ENCODE results near the gene TEX35.

Gene TEX35

DNA sequence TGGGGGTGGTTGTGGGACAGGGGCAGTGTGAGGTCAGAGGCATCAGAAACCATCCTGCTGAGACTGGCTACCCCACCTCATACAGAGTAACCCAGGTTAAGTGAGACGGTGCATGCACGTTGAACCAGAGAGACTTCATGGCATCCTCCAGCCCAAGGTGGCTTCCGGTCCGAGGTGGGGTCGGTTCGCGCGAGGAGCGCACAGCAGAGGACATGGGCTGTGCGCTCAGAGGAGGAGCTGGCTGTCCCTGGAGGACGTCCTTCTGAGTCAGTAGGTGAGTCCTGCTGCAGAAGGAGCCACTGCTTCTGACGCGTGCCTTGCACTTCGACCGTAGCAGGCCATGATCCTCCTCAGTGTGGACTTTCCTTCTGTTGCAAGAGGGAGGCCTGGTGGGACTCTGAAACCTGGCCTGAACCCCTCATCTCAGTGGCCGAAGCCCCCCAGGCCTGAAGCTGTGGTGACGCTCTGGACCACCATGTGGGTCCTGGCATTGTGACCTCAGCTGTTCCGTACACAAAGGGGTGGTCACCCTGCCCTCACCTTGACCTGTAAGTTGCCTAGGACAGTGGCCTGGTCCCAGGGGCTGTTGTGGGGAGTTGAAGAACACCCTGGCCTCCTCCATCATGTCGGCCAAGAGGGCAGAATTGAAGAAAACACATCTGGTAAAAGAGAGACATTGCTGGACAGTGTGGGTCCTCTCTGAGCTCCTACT, at the start of gene TEX35:
TSS of gene TEX35 (plus strand) at position 544 of the 712 bp plus-strand sequence. CDS start at position 624, 80 bp downstream.
- no peak for DNase-seq

DNA sequence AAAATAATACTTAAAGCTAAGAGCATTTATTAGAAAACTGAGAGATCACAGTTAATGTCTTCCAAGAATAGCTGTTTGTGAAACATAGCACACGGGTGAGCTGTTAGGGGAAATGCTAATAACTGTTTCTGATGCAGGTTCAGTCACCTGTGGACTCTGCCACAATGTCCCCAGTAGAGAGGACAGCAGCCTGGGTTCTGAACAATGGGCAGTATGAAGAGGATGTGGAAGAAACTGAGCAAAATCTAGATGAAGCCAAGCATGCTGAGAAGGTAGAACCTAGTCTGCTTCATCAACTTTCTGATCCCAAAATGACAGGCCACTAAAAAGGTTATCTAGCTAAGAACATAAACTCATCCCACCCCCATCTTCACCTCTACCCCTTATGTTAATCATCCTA, 48.8 kb upstream of the TEX35 start:
- no peak for DNase-seq

DNA sequence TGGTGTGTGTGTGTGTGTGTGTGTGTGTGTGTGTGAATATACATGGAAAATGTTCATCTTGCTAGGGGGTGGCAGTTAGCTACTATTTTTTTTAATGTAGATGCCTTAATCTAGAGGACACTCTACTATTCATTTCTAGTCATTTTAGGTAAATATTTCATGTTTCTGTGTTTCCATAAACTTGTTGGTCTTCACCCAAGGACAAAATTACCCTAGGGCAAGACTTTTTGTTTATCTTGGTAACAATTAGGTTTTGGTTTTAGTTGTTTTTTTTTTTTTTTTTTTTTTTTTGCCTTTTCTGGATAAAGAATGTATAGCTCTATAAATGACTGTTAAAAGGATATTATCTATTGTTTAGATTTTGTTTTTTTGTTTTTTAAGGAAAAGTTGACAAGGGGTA, 48.3 kb upstream of the TEX35 start:
- no peak for DNase-seq

DNA sequence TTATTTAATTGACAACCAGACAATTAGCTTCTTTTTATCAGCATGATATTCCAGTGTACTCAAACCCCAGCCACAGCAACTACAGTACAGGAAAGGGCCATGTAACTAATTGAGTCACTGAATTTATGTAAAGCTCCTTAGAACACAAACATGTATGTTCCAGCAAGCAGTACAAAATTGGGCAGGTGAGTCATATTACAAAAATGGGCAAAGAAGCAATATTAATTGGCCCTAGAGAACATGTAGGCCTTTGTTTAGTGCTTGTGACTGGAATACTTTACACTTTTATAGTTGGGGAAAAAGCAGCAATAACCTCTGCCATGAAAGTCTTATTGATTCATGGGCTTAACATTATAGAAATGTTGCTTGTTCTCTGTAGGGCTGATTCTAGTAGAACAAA, 47.9 kb upstream of the TEX35 start:
- no peak for DNase-seq

DNA sequence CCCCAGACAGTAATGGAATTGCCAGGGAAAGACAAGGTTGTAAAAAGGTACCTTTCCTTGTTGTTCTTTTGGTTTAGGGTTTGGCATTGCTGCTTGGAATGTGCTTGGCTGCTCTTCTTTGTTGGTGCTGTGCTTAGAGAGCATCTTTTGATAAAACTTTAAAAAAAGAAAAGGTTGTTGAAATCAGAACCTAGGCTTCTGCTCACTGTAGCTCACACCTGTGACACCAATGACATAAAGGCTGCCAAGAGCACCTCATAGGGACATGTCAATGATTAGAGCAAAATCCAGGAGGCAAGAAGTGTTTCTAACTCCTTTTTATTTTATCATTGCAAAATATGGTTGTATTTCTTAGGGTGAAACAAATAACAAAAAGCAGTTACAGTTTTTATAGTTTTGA, 45.1 kb upstream of the TEX35 start:
- no peak for DNase-seq

DNA sequence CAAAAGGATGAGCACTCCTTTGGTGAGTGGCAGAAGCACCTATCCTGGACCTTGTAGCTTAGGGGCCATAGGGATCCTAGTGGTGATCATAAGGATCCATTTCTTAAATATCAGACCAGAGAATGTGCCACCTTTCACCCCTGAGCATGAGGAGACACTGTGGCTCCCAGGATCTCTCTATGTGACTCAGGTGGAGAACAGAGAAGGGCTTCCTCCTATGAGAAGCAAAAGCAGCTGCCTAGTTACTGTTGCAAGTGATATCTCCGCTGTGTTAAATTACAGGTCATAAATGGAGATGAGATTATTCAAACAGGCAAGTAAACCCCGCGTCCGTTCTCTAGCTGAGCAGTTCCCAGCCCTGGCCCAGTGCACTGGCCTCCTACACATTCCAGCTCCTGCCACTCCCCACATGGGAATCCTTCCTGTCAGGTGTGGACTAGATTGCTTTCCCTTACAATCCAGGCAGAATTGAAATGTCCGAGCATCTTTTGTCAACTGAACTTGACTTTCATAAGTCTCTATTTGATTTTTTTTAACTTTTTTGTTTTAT, 42.4 kb upstream of the TEX35 start:
- no peak for DNase-seq

DNA sequence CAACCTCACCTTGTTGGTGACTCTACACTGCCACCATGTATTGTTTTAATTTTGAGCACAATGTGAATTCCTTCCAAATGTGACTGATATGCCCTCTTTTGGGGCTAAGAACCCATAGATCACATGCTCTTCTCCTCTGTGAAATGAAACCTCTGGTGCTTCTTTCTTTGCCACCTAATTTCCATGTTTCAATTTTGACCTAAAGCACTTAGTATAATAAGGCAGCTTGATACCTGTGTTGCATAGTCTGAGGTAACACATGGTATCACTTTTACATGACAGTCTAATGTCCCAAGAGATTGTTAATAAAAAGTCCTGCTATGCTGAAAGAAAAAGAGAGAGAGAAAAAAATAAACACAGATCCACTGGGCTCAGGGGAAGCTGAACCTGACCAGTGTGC, 40.4 kb upstream of the TEX35 start:
- no peak for DNase-seq

DNA sequence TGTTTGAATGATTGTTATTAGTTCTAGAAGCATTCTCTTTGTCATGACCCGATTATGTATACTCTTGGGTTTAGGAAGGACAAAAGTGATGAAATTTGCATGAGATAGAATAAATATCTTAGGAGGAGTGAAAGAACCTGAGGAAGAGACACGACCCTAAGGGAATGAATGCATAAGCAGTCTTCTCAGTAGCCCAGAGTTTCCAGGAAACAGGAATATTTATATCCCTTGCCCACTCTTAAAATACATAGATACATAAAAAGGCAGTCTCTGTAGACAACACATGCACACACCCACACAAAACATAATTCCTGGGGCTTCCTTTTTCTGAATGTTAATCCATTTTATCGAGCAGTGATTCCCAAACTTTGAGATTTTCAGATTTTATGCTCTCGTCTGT, 35.5 kb upstream of the TEX35 start:
- DNase-seq: no peak

DNA sequence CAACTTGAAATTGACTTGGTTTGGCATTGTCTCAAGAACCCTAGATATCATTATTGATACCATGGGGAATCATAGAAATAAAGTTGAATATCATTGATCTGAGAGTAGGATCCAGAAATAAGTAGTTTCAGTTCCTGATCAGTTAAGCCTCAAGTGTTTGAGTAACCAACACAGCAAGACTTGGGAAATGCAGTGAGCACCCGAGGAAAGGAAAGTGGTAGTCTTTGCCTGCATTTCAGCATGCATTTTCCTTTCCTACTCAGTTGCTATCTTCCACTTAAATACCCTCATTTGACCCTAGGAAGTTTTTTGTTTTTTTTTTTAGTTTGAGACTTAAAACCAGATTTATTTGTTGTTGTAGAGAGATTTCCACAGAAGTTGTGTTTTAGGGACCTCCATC, 35.1 kb upstream of the TEX35 start:
- DNase-seq: no peak

DNA sequence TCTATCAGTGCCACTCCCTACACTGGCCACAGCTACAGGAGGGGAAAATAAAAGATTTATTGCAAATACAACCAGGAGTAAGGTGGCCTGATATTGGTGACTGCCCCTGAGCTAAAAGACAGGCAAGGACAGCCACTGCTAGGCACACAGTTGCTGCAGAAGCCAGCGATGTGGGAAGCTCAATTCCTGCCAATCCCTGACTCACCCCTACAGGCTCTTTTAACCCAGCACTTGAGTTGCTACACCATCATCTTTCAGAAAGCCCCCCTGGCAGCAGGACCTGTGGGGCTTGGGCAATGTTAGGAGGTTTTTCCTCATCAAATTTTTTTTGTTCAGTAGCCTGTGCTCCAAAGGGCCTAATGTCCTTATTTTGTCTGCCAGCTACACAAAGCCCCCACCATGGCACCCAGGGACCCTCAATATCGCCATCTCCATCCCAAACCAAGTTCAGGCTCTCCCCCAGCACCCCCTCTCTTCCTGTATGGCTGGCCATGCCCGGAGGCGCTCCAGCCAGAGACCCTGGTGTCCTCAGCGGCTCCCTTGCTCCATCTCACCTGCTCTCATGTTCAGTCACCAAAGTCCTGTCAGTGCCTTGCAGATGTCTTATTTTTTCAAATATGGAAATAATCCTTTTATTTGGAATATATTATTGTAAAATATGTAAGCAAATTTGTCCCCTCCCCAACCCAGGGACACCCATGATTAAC, 29.5 kb upstream of the TEX35 start:
- DNase-seq: no peak

DNA sequence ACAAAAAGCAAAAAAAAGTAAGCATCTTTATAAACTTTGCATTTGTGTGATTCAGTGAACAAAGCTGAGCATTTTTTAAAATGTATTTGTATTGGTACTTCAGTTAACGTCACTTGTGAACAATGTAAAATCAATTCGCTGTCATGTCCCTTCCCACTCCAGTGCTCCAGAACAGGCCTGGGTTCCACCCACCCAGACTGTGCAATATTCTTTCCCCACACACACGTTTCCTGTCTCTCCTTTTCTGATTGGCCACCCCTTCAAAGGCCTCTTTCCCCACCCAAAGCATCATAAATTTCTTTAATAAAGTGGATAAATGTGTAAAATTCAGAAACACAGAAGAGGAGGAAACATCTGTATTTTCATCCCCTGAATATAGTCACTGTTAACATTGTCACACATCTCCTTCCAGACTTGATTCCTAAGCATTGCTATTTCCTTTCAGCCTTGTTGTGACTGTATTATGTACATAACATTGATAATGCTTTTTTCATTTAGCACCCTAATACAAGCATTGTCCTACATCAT, 28.1 kb upstream of the TEX35 start:
- no peak for DNase-seq

DNA sequence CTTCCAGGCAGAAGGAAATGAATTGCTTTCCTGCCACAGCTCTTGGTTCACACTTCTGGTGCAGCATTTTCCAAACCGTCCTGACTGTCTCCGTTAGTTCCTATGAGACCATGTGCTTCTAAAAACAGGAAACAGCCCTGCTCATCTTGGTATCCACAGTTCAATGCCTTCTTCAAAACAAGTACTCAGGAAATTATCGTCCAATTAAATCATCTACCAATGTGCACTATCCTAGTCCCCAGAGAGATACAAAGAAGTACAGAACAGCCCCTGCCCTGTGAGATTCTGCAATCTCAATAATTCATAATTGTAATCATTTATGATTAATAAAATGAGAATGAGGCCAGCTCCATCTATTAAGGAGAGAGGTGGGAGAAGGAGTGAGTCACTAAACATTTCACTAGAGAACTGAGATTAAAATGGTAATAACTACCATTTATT, 27.3 kb upstream of the TEX35 start:
- no peak for DNase-seq

DNA sequence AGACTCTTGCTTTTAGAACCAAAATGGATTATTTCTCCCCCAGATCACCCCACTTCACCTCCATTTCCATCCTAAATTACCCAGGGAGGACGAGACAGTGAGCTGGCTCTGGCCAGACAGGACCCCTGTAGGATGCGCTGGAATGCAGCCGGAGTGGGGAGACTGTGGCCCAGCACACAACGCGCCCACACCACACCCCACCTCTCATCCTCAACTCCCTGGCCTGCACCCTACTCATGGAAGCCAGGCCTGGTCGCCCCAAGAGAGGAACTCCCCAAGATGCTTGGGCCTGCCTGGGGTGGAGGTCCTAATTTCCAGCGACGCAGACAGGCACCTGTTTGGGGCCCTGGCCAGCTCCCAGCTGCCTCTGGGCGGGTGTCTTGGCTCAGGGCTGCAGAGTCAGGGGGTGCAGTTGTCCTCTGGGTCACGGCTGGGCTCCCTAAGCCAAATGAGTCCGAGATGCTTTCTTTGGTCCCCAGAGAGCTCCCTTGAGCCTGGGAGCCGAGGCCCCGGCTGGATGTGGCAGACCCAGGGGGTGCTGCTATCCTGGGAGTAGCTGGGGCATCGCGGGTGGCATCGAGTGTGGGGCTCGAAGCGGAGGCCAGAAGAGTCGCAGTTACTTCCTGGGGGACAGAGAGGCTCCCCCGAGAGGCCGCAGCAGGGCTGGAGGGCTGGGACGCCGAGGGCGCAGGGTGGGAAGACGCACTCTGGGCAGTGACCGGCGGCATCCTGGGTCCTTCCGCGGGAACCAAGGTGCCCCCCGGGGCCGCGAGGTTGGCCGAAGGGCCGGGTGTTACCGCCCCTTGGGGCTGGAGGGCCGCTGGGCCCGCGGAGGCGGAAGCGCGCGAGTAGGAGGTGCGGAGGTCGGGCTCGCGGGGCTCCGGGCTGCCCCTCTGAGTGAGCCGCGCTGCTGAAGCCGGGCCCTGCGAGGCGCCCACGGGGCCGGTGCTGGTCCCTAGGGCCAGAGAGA, 26.5 kb upstream of the TEX35 start:
- DNase-seq: no peak

DNA sequence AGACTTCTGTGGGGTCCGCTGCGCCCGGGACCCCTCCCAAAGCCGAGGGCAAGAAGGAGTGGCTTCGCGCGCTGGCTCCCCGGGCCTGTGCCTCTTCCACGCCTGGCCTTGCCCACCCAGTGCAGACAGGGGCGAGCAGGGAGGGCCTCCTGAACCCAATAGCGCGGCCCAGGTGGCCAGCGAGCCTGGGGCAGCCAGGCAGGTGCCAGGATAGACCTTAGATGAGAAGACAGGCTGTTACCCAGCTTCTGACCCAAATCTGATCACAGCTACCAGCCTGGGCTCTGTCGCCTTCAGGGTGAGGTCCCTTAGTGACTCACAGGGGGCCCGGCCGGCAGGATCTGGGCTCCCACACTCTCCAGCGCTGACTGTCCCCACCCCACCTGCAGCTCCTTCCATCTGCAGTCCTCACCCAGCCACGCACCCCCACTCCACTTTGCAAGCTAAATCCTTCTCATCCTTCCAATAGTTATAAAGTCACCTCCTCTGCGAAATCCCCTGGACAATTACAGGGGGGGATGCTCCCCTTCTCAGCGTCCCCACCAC, 25.8 kb upstream of the TEX35 start:
- DNase-seq: no peak

DNA sequence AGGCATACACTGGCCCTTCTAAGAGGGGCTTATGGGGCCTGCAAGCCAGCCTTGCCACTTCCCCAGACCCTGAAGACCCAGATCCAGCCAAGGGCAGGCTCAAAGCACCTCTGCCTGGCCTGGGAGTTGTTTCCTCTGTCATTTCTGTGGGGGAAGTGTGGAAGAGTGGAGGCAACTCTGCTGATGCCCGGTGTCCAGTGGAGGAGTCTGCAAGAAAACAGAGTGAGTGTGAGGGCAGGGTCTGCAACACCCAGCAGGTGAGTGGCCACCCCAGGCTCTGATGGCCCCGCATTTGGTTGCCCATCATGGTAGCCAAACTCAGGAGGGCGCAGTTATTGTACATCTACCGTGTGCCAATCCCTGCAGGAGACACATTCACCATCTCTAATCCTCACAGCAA, 24.5 kb upstream of the TEX35 start:
- no peak for DNase-seq

DNA sequence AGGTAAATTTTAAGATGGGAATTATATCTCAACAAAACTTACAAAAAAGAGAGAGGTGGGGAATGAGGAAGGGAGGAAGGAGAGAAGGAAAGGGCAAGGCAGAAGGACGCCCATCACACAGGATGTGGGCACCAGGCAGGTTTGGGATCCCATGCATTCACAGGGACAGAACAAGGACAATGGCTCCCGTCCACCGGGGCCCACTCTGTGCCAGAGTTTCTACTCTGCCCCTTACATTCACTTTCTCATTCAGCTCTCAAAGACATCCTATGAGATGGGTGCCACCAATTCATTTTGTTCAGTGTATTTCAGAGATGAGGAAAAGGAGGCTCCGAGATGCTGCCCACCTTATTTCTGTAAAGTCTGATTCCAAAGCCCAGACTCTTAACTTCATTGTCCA, 23.5 kb upstream of the TEX35 start:
- DNase-seq: no peak

DNA sequence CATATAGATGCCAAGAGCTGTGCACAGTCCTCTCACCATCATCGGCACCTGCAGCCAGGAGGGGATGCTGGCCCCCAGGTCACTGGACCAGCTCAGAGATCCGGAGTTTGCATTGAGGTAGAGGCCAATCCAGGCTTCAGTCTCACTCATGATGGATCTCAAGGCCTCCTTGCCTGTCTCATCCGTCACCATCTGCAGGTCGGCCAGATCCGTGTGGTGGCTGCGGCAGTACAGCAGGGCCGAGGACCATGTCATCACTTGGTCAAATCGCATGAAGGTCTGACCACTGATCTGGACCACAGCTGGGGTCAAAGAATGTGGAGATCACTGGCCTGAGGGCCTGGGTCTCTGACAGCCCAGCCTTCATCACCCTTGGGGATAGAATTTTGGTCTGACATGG, 22.8 kb upstream of the TEX35 start:
- no peak for DNase-seq

DNA sequence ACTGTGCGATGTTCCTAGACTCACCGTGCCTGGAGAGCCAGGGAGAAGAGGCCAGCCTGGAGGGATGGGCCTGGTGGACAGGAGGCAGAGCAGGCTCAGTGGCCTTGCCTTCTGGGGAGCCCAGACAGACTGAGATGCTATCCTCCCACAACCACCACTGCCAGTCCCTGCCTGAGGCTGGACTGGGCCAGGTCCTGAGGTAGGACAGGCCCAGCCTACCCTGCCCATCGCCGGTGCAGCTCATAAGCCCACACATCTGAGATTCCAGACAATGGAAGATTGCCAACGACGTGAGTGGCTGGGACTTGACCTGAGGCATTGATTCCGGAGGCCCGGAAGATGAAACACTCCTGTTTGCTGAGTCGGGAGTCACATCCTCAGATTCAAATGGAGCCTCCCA, 21.9 kb upstream of the TEX35 start:
- no peak for DNase-seq

DNA sequence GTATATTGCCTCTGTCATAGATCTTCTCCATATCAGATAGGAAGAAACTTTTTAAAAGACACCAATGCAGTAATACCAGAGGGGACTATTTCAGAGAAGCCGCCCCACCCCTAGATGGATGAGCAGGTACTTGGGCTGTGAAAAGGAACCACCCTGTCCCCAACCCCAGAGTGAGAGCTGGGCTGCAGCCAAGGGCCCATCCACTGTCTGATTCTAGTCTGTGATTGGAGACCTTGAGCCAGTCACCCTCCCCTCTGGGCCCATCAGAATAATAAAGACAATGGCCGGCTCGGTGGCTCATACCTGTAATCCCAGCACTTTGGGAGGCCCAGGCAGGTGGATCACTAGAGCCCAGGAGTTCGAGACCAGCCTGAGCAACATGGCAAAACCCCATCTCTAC, 21.2 kb upstream of the TEX35 start:
- no peak for DNase-seq

DNA sequence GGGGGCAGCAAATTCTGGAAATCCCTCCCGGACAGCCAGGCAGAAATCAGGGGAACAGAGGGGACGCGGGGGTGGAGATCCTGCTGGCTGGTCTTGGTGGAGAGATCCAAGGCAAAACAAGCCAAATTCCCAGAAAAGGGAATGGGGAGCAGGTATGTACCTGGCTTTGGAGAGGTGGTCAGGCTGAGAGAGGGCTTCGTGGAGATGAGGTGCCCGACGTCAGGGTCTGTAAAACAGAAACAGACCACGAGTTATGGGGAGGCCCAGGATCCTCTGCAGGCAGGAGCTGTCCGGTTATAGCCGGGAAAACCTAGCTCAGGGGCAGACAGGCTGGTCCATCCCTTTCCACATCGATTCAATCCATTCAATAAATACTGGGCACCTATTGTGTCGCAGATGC, 20.6 kb upstream of the TEX35 start:
- DNase-seq: no peak

DNA sequence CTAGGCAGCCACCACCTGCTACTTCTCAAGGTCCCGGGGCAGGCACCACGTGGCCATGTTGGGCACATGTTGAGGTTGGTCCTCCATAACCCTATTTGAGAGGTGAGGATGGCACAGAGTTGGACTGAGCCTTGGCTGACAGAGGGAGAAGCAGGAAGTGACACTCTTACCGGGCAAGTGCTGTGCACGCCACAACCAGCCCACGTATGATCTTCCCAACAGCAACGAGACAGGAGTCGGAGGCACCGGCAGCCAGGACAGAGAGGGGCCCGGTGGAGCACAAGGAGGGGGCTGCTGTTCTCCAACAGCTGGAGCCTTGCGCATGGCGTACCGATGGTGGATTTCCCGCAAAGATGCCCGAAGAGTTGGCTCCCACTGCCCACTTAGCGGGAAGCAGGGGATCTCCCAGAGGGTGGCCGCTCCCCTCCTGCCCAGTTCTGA, 19.6 kb upstream of the TEX35 start:
- no peak for DNase-seq

DNA sequence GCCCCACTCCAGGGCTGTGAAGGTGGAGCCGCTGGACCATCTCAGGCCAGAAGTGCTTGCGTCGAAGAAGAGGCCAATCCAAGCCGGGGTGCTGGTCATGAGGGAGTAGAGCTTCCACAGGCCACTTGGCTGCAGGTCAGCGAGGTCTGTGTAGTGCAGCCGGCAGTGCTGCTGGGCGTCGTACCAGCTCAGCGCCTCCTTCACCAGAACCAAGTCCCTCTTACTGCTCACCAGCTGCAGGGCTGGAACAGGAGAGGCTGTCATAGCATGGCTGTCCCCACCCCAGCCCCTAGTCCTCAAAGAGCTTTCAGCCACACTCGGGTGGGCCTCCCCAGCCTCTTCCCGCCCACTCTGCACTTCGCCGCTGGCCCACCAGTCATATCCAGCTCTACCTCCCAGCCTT, 18.3 kb upstream of the TEX35 start:
- no peak for DNase-seq

DNA sequence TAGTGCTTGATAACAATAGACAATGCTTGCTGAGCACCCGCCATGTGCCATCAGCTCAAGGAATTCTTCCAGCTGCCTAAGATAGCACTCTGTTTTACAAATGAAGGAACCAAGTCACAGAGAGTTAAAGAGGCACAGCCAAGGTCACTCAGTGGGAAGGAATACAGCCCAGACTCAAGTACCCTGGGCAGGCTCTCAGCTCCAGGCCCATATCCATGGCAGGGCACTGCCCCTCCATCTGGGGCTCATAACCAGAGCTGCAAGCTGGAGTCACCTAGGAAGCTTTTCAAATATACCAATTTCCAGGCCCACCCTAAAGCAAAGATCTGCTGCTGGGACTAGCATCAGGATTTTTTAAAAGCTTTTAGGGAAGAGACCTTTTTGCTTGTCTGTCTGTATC, 17.8 kb upstream of the TEX35 start:
- no peak for DNase-seq

Measured in NCI-H2081 treated with DMSO at 0.1 percent for 48 hours (cell line).